OCI-M2 (cell line): ENCODE measurements around the gene SUMF2.
"Not testable (repeated sequence)": the region's sequence is repeated elsewhere in the genome, so short reads cannot be mapped to it uniquely, and the experiment has no call there.

Experiments
- DNase-seq: peaks from one replicate; lab custom pipeline; 2025; ENCODE audit not compliant: unreplicated experiment; lab: John Stamatoyannopoulos, UW

SUMF2 gene

DNA sequence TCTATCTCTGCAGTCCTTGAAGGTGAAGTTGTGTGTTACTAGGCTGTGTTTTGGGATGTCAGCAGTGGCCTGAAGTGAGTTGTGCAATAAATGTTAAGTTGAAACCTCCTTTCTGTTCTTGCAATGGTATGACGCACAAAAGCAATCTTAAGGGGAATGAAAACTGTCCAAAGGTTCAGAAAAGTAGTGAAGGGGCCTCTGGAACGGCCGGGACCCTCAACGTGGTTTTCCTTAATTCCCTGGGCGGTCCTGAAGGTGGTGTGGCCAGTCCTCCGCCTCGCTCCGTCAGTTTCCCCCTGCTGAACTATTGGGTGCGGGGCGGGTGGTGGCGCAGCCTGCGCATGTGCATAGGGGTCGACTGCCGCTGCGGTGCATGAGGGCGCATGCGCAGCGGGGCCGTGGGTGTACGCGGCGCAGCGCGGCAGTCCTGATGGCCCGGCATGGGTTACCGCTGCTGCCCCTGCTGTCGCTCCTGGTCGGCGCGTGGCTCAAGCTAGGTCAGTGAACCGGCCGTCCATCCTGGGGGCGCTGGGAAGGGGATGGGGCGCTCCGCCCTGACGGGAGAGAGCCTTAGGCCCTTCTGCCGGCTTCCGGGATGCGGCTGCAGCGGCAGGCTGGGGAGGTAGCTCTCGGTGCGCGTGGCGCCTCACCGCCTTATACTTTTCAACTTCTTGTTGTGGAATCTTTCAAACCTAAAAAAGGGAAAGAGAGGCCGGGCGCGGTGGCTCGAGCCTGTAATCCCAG, at the start of gene SUMF2:
Gene SUMF2 (plus strand): TSS at position 405 of the 744 bp plus-strand sequence. CDS start 26 bp downstream, at position 431.
- peak; percentile 30 for DNase-seq

- DNase-seq = not testable (repeated sequence)
Measured at GRCh38 chr7:56017015-56017414, 47.1 kb upstream of the SUMF2 start.

- DNase-seq = no peak
Measured at GRCh38 chr7:56019501-56019900, 44.6 kb upstream of the SUMF2 start.

GRCh38 chr7:56023500-56023899, 40.6 kb upstream of the SUMF2 start:
- DNase-seq = no peak

DNA sequence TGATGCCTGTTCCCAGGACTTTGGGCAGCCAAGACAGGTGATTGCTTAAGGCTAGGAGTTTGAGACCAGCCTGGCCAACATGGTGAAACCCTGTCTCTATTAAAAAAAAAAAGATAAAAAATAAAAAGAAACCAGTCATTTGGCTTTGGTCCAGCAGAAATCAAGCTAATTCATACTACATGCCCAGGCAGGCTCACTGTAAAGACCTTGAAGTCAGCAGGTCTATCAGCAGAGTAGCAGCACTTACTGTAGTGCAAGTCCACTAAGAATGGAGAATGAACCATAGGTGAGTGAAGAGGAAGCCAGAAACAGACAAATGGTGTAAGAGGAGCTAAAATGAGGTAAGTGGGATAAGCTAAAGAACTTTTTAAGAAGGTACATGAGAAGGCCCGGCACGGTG, 37.5 kb upstream of the SUMF2 start:
- no peak for DNase-seq

DNA sequence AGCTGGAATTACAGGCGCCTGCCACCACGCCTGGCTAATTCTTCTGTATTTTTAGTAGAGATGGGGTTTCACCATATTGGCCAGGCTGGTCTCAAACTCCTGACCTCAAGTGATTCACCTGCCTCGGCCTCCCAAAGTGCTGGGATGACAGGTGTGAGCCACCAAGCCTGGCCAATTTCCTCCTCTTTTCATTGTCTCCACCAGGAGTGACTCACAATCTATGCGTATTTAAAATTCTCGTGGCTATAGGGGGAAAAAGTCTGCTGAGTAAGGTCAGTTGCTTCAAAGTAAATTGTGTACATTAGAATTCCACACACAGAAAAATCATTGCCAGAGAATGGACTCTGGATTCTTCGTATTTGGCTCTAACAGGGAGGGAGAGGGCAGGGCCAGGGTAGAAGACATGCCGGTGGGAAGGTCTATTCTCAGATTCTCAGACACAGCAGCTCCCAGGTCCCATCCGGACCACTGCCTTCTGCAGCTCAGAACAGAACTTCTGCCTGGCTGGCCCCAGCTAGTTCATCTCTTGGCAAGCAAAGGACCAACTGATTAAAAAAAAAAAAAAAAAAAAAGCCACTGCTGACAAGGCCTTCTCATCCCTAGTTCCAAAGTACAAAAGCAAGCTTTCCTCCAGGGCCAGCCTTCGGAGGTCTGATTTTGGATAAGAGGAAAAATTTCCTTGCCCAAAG, 35.0 kb upstream of the SUMF2 start:
- no peak for DNase-seq

- DNase-seq = no peak
Measured at GRCh38 chr7:56030340-56030739, 33.7 kb upstream of the SUMF2 start.

DNA sequence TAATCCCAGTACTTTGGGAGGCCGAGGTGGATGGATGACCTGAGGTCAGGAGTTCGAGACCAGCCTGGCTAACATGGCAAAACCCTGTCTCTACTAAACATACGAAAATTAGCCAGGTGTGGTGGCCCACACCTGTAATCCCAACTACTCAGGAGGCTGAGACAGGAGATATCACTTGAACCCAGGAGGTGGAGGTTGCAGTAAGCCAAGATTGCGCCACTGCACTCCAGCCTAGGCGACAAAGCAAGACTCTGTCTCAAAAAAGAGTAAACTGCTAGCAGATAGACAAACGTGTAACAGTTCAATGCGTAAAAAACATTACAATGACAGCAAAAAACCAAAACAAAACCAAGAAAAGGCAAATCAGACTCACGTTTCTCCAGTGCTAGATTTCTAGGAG, 32.5 kb upstream of the SUMF2 start:
- not testable (repeated sequence) for DNase-seq

- not testable (repeated sequence) for DNase-seq
Measured at GRCh38 chr7:56032578-56032977, 31.5 kb upstream of the SUMF2 start.

GRCh38 chr7:56033671-56034432, 30.2 kb upstream of the SUMF2 start:
- peak; percentile 1 for DNase-seq

GRCh38 chr7:56040730-56041129, 23.4 kb upstream of the SUMF2 start:
- no peak for DNase-seq

GRCh38 chr7:56045758-56046157, 18.3 kb upstream of the SUMF2 start:
- not testable (repeated sequence) for DNase-seq

DNA sequence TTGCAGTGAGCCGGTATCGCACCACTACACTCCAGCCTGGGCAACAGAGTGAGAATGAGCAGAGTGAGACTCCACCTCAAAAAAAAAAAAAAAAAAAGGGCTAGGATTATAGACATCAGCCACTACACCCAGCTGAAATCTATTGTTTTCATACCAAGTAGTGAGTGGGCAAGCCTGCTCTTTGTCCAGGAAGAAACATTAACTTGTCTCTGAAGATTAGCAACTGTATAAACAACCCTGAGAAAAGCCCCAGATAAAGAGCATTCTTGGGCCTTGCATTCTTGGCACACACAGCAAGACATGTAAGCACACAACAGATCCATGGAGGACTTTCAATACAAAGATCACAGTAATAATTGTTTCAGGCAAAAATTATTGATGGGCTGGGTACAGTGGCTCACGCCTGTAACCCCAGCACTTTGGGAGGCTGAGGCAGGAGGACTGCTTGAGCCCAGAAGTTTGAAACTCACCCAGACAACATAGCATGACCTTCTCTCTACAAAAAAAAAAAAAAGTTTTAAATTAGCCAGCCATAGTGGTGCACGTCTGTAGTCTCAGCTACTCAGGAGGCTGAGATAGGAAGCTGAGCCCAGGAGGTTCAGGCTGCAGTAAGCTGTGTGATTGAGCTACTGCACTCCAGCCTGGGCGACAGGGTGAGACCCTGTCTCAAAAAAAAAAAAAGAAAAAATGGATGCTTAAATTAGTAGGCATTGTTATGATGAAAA, 17.2 kb upstream of the SUMF2 start:
- peak; percentile 35 for DNase-seq

- DNase-seq = not testable (repeated sequence)
Measured at GRCh38 chr7:56047446-56048116, 16.5 kb upstream of the SUMF2 start.

GRCh38 chr7:56048245-56048644, 15.8 kb upstream of the SUMF2 start:
- no peak for DNase-seq

DNA sequence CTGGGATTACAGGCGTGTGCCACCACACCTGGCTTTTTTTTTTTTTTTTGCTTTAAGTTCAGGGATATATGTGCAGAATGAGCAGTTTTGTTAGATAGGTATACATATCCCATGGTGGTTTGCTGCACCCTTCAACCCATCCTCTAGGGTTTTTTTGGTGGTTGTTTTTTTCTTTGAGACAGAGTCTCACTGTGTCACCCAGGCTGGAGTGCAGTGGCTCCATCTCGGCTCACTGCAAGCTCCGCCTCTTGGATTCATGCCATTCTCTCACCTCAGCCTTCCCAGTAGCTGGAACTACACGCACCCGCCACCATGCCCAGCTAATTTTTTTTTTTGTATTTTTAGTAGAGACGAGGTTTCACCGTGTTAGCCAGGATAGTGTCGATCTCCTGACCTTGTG, 15.3 kb upstream of the SUMF2 start:
- DNase-seq = not testable (repeated sequence)

- no peak for DNase-seq
Measured at GRCh38 chr7:56051053-56051338, 13.1 kb upstream of the SUMF2 start.

- DNase-seq = peak; percentile 54
Measured at GRCh38 chr7:56051339-56052191, 12.5 kb upstream of the SUMF2 start, which contains the start of the genes CCT6A and PSPH. Gene CCT6A (plus strand): TSS chr7:56051765. CDS start chr7:56051849, 84 bp downstream. Gene PSPH (minus strand): TSS chr7:56051444. CDS start chr7:56021212, 30,232 bp downstream.

DNA sequence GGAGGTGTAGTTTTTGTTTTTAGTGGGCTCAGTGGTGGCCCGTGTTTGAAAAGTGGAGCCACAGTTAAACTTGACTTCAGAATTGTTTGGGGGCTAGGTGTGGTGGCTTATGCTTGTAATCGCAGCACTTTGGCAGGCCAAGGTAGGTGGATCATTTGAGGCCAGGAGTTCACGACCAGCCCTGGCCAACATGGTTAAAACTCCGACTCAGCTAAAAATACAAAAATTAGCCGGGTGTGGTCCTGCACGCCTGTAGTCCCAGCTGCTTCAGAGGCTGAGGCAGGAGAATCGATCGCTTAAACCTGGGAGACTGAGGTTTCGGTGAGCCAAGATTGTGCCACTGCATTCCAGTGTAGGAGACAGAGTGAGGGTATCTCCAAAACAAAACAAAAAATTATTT, 10.7 kb upstream of the SUMF2 start:
- no peak for DNase-seq

GRCh38 chr7:56053993-56054392, 10.1 kb upstream of the SUMF2 start:
- DNase-seq = no peak
